H1 (cell line): ENCODE data around the gene TP53RK. TPM values are rescaled to one million over a fixed set of nuclear protein-coding genes. Genes with fewer than 3 reads are reported as not detected.

Source experiments
- BRCA1 ChIP-seq: IDR thresholded peaks from 2 replicates; pipeline ENCODE4 v1.6.1; 2012; ENCODE audit warnings: low read depth, low read length, improper control_type of control experiment
- KDM1A ChIP-seq: fragments of 200-600, 300-600 bp; sonication (generic); IDR thresholded peaks from 2 replicates; pipeline ENCODE4 v1.7.1; 2016; ENCODE audit warnings: mild to moderate bottlenecking, low read length, borderline replicate concordance
- KDM5A ChIP-seq: fragments of 200-600 bp; IDR thresholded peaks from 2 replicates; pipeline ENCODE4 v1.7.1; 2012; ENCODE audit warnings: mild to moderate bottlenecking, low read length, inconsistent platforms, mixed read lengths
- POLR2A ChIP-seq, 2 experiments: IDR thresholded peaks; 1 replicate in 1 of 2; 2 replicates in 1 of 2; pipeline ENCODE4 v1.6.1; 2011; ENCODE audit warnings: low read depth in 2 of 2, low read length in 2 of 2, mild to moderate bottlenecking in 2 of 2; ENCODE audit errors: control extremely low read depth in 1 of 2
- RAD21 ChIP-seq, 2 experiments: IDR thresholded peaks in 1 of 2; conservative IDR thresholded peaks in 1 of 2; 2 replicates each; pipeline ENCODE4 v1.6.1; 2011; ENCODE audit warnings: low read depth in 2 of 2, low read length in 2 of 2, improper control_type of control experiment in 1 of 2, inconsistent platforms in 1 of 2, mild to moderate bottlenecking in 1 of 2, moderate library complexity in 1 of 2
- TCF12 ChIP-seq: IDR thresholded peaks from 2 replicates; pipeline ENCODE4 v1.6.1; 2011; ENCODE audit warnings: low read depth, mild to moderate bottlenecking, low read length
- polyA plus RNA-seq, 7 experiments: library from polyadenylated mRNA; depleted of rRNA in 3 of 7; stranded (reverse) in 5 of 7; unstranded in 2 of 7; fragments of >200 nt in 5 of 7; fragments of 200-250 nt in 2 of 7; gene quantifications; 1 replicate in 5 of 7; 2 replicates in 1 of 7; 4 replicates in 1 of 7; pipeline versions ENCODE4 v1.2.1 to v1.2.3, GENCODE V29; 2011 to 2013; ENCODE audit warnings: missing spikeins in 2 of 7, mixed read lengths in 2 of 7
- total RNA-seq: library from RNA; stranded (reverse); fragmentation: NEBNext Ultra II Directional; extraction: Animal tissue kit (Norgen Biotek cat#: 25700); gene quantifications from 2 replicates; pipeline ENCODE4 v1.2.1, GENCODE V29; 2021

TP53RK gene
- total and polyA plus RNA-seq, 2 of the 8 experiments (the other 6 are each of a cell fraction or from before 2014, with no cell fraction given) = 8.5 to 16.3 TPM

- TF ChIP-seq KDM1A (no peak), TCF12 (no peak), KDM5A (no peak), POLR2A (IDR thresholded peaks at IDR 0.05; ENCODE audit: control extremely low read depth in 1 of 2, low read depth in 2 of 2, low read length in 2 of 2) (no peak), RAD21 (IDR thresholded peaks at IDR 0.05 in 1 of 2, conservative IDR thresholded peaks at IDR 0.05 in 1 of 2; ENCODE audit: low read depth in 2 of 2, low read length in 2 of 2) (no peak), BRCA1 (no peak)
These were observed 18.4 kb downstream of the TP53RK start (continued) for GRCh38 chr20:46670585-46671584.
